ENCODE data around the gene ATRN.

GRCh38 chr20:3658716-3659491, 188.1 kb downstream of the ATRN start:
- TF ChIP-seq, protein P1, sequence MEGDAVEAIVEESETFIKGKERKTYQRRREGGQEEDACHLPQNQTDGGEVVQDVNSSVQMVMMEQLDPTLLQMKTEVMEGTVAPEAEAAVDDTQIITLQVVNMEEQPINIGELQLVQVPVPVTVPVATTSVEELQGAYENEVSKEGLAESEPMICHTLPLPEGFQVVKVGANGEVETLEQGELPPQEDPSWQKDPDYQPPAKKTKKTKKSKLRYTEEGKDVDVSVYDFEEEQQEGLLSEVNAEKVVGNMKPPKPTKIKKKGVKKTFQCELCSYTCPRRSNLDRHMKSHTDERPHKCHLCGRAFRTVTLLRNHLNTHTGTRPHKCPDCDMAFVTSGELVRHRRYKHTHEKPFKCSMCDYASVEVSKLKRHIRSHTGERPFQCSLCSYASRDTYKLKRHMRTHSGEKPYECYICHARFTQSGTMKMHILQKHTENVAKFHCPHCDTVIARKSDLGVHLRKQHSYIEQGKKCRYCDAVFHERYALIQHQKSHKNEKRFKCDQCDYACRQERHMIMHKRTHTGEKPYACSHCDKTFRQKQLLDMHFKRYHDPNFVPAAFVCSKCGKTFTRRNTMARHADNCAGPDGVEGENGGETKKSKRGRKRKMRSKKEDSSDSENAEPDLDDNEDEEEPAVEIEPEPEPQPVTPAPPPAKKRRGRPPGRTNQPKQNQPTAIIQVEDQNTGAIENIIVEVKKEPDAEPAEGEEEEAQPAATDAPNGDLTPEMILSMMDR (IDR thresholded peaks at IDR 0.05; ENCODE audit: borderline replicate concordance, extremely low read depth, low read length, poor library complexity, severe bottlenecking) = no peak
- TF ChIP-seq EZH2 (IDR thresholded peaks at IDR 0.05; ENCODE audit: borderline replicate concordance, low read depth, low read length, severe bottlenecking) = no peak
